Neural crest cell (in vitro differentiated cells): Measurements from ENCODE around the gene SNRNP70. TPM values are rescaled to one million over a fixed set of nuclear protein-coding genes. Genes with fewer than 3 reads are reported as not detected.

Experiments
- DNase-seq: peaks from one replicate; pipeline ENCODE4 v3.0.0; 2021; ENCODE audit warnings: low read depth, mixed read lengths, low spot score
- H3K27ac Mint-ChIP-seq: one replicate; pipeline ENCODE4 v1.8.0; 2021; ENCODE audit warnings: mild to moderate bottlenecking, mixed read lengths; ENCODE audit not compliant: unreplicated experiment
- H3K27me3 Mint-ChIP-seq: 2 replicates; pipeline ENCODE4 v1.8.0; 2021; ENCODE audit warnings: low read depth, mild to moderate bottlenecking, mixed read lengths
- H3K36me3 Mint-ChIP-seq: 2 replicates; pipeline ENCODE4 v1.8.0; 2021; ENCODE audit warnings: low read depth, mild to moderate bottlenecking, mixed read lengths
- H3K4me1 Mint-ChIP-seq: 2 replicates; pipeline ENCODE4 v1.8.0; 2021; ENCODE audit warnings: mixed read lengths
- H3K4me3 Mint-ChIP-seq: one replicate; pipeline ENCODE4 v1.8.0; 2021; ENCODE audit warnings: mild to moderate bottlenecking, mixed read lengths
- H3K9me3 Mint-ChIP-seq: 2 replicates; pipeline ENCODE4 v1.8.0; 2021; ENCODE audit warnings: mixed read lengths
- CTCF ChIP-seq: fragments of 200-600 bp; sonication (generic); conservative IDR thresholded peaks from 2 replicates; pipeline ENCODE4 v1.5.0; 2021; ENCODE audit warnings: antibody characterized with exemption, mild to moderate bottlenecking
- total RNA-seq: library from RNA; stranded (reverse); gene quantifications from 2 replicates; pipeline ENCODE4 v1.2.1, GENCODE V29; 2021

SNRNP70 gene
- total RNA-seq, 1 donor from 2014 or later, result 303 TPM

- Mint-ChIP-seq H3K9me3 (no peaks in the 10 kb centered on the region), H3K27ac (no peak overlapping the region), H3K4me3 (no peak overlapping the region), H3K4me1 (peaks cover 13% of the 10 kb centered on the region), H3K27me3 (no peaks in the 10 kb centered on the region), H3K36me3 (peaks cover 23% of the 10 kb centered on the region)
- TF ChIP-seq CTCF, result no peak
- no peak for DNase-seq
Observed at GRCh38 chr19:49098795-49099194, 13.5 kb downstream of the SNRNP70 start.

- DNase-seq, result no peak
- Mint-ChIP-seq H3K27ac (no peak overlapping the region), H3K9me3 (no peaks in the 10 kb centered on the region), H3K27me3 (no peaks in the 10 kb centered on the region), H3K4me1 (peaks cover 13% of the 10 kb centered on the region), H3K36me3 (peaks cover 23% of the 10 kb centered on the region), H3K4me3 (peak overlapping the region; percentile 54)
- no peak for TF ChIP-seq CTCF
Observed at GRCh38 chr19:49101160-49101559, 15.9 kb downstream of the SNRNP70 start.

GRCh38 chr19:49102303-49102702 lies 17.1 kb downstream of the SNRNP70 start:
- peaks cover 3% of the 10 kb centered on the region for H3K27me3 Mint-ChIP-seq
- no peaks in the 10 kb centered on the region for H3K9me3 Mint-ChIP-seq
- peak overlapping the region; percentile 62 for H3K27ac Mint-ChIP-seq
- peaks cover 30% of the 10 kb centered on the region for H3K36me3 Mint-ChIP-seq
- H3K4me3 Mint-ChIP-seq, result no peak overlapping the region
- peaks cover 17% of the 10 kb centered on the region for H3K4me1 Mint-ChIP-seq
- no peak for TF ChIP-seq CTCF
- no peak for DNase-seq

GRCh38 chr19:49103331-49104085 lies 18.3 kb downstream of the SNRNP70 start:
- peaks cover 3% of the 10 kb centered on the region for H3K27me3 Mint-ChIP-seq
- H3K4me1 Mint-ChIP-seq, result peaks cover 10% of the 10 kb centered on the region
- DNase-seq, result no peak
- peaks cover 24% of the 10 kb centered on the region for H3K36me3 Mint-ChIP-seq
- no peak overlapping the region for H3K4me3 Mint-ChIP-seq
- no peak for TF ChIP-seq CTCF
- H3K27ac Mint-ChIP-seq, result no peak overlapping the region
- no peaks in the 10 kb centered on the region for H3K9me3 Mint-ChIP-seq

GRCh38 chr19:49104229-49104864 lies 19.1 kb downstream of the SNRNP70 start:
- peaks cover 3% of the 10 kb centered on the region for H3K27me3 Mint-ChIP-seq
- TF ChIP-seq CTCF, result no peak
- DNase-seq, result no peak
- H3K27ac Mint-ChIP-seq, result peak overlapping the region; percentile 88
- peak overlapping the region; percentile 48 for H3K4me3 Mint-ChIP-seq
- H3K9me3 Mint-ChIP-seq, result no peaks in the 10 kb centered on the region
- H3K4me1 Mint-ChIP-seq, result peaks cover 10% of the 10 kb centered on the region
- peaks cover 28% of the 10 kb centered on the region for H3K36me3 Mint-ChIP-seq
